DLD1 (cell line): ENCODE data around the gene SLC41A3.
"Not testable (repeated sequence)": the region's sequence is repeated elsewhere in the genome, so short reads cannot be mapped to it uniquely, and the experiment has no call there.

Source experiments
- in situ Hi-C: cut with HindIII; loops from 2 replicates; pipeline ENCODE4 v1.10.0; 2017; ENCODE audit warnings: low sequenced_read_pairs

The SLC41A3 gene

GRCh38 chr3:126008219-126008618, 75.7 kb downstream of the SLC41A3 start:
- in situ Hi-C loops, result no loop called here

- in situ Hi-C loops, result no loop called here
These were observed 78.0 kb downstream of the SLC41A3 start for GRCh38 chr3:126005951-126006350.

GRCh38 chr3:126004692-126005091, 79.2 kb downstream of the SLC41A3 start:
- in situ Hi-C loops, result no loop called here

GRCh38 chr3:126004217-126004616, 79.7 kb downstream of the SLC41A3 start:
- in situ Hi-C loops, result no loop called here

- in situ Hi-C loops, result no loop called here
These were observed 80.3 kb downstream of the SLC41A3 start for GRCh38 chr3:126003447-126004190.

- in situ Hi-C loops, result no loop called here
These were observed 81.7 kb downstream of the SLC41A3 start for GRCh38 chr3:126002189-126002588.

- in situ Hi-C loops, result not testable (repeated sequence)
These were observed 87.2 kb downstream of the SLC41A3 start for GRCh38 chr3:125996751-125997150.

- in situ Hi-C loops, result no loop called here
These were observed 93.5 kb downstream of the SLC41A3 start for GRCh38 chr3:125990253-125990970.

GRCh38 chr3:125984951-125985350, 99.0 kb downstream of the SLC41A3 start:
- in situ Hi-C loops, result not testable (repeated sequence)

- in situ Hi-C loops, result not testable (repeated sequence)
These were observed 106.8 kb downstream of the SLC41A3 start for GRCh38 chr3:125977104-125977503.

GRCh38 chr3:125976003-125976390, 107.9 kb downstream of the SLC41A3 start:
- in situ Hi-C loops, result not testable (repeated sequence)

GRCh38 chr3:125975245-125976002, 108.5 kb downstream of the SLC41A3 start:
- in situ Hi-C loops, result not testable (repeated sequence)

GRCh38 chr3:125971997-125972944, 111.7 kb downstream of the SLC41A3 start:
- in situ Hi-C loops, result not testable (repeated sequence)

- in situ Hi-C loops, result not testable (repeated sequence)
These were observed 115.0 kb downstream of the SLC41A3 start, which contains the start of gene ROPN1B for GRCh38 chr3:125968701-125969592. ROPN1B (plus strand) TSS chr3:125969178; CDS start chr3:125972055, 2,877 bp downstream.

- in situ Hi-C loops, result not testable (repeated sequence)
These were observed 115.8 kb downstream of the SLC41A3 start for GRCh38 chr3:125968121-125968520.

GRCh38 chr3:125967156-125967555, 116.8 kb downstream of the SLC41A3 start:
- in situ Hi-C loops, result no loop called here

GRCh38 chr3:125965505-125965904, 118.4 kb downstream of the SLC41A3 start:
- in situ Hi-C loops, result no loop called here

- in situ Hi-C loops, result not testable (repeated sequence)
These were observed 120.1 kb downstream of the SLC41A3 start for GRCh38 chr3:125963834-125964233.

- in situ Hi-C loops, result no loop called here
These were observed 122.7 kb downstream of the SLC41A3 start for GRCh38 chr3:125961289-125961589.
